HEK293T (cell line): ENCODE measurements around the gene ADGRL2.

Experiments used
- ARNT ChIP-seq: fragments of 450-650 bp; IDR thresholded peaks from 2 replicates; pipeline ENCODE4 v1.6.1; 2017; ENCODE audit warnings: mild to moderate bottlenecking
- BHLHE40 ChIP-seq: fragments of 450-650 bp; IDR thresholded peaks from 2 replicates; pipeline ENCODE4 v1.6.1; 2016; ENCODE audit warnings: mild to moderate bottlenecking, moderate library complexity, borderline replicate concordance
- CTBP1 ChIP-seq: fragments of 450-650 bp; IDR thresholded peaks from 2 replicates; pipeline ENCODE4 v1.6.1; 2016; ENCODE audit warnings: borderline replicate concordance
- ELF4 ChIP-seq: fragments of 450-650 bp; IDR thresholded peaks from 2 replicates; pipeline ENCODE4 v1.6.1; 2017; ENCODE audit warnings: antibody characterized with exemption
- FOXA1 ChIP-seq: fragments of 450-650 bp; IDR thresholded peaks from 2 replicates; pipeline ENCODE4 v1.6.1; 2016; ENCODE audit warnings: mild to moderate bottlenecking
- LEF1 ChIP-seq: fragments of 450-650 bp; IDR thresholded peaks from 2 replicates; pipeline ENCODE4 v1.6.1; 2017; ENCODE audit warnings: mild to moderate bottlenecking, borderline replicate concordance
- SP1 ChIP-seq: fragments of 450-650 bp; IDR thresholded peaks from 2 replicates; pipeline ENCODE4 v1.6.1; 2017
- SUZ12 ChIP-seq: fragments of 450-650 bp; IDR thresholded peaks from 2 replicates; pipeline ENCODE4 v1.6.1; 2016; ENCODE audit warnings: mild to moderate bottlenecking
- TARDBP ChIP-seq: fragments of 450-650 bp; IDR thresholded peaks from 2 replicates; pipeline ENCODE4 v1.6.1; 2016
- TF ChIP-seq, protein P1 (sequence below): fragments of 450-650 bp; IDR thresholded peaks from 2 replicates; pipeline ENCODE4 v1.6.1; 2016

GRCh38 chr1:81950037-81950436 is 149.3 kb downstream of the ADGRL2 start:
- TF ChIP-seq SUZ12 (no peak), BHLHE40 (no peak), SP1 (no peak), FOXA1 (no peak), ARNT (no peak), ELF4 (no peak), CTBP1 (no peak), TARDBP (no peak), LEF1 (no peak)
- TF ChIP-seq, protein P1, sequence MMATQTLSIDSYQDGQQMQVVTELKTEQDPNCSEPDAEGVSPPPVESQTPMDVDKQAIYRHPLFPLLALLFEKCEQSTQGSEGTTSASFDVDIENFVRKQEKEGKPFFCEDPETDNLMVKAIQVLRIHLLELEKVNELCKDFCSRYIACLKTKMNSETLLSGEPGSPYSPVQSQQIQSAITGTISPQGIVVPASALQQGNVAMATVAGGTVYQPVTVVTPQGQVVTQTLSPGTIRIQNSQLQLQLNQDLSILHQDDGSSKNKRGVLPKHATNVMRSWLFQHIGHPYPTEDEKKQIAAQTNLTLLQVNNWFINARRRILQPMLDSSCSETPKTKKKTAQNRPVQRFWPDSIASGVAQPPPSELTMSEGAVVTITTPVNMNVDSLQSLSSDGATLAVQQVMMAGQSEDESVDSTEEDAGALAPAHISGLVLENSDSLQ: no peak
